ENCODE data around the gene VRK1.

GRCh38 chr14:96876747-96877146, 79.6 kb downstream of the VRK1 start:
- TF ChIP-seq CTCF (IDR thresholded peaks at IDR 0.05) (no peak), EZH2 (IDR thresholded peaks at IDR 0.05) (no peak)

Data from neural progenitor cell (in vitro differentiated cells).